ENCODE results near the gene GRIA1.

GRIA1 gene

GRCh38 chr5:153498516-153498915 lies 8.0 kb downstream of the GRIA1 start:
- DNase-seq (ENCODE audit: low spot score): no peak

GRCh38 chr5:153500178-153500577 lies 9.7 kb downstream of the GRIA1 start:
- DNase-seq (ENCODE audit: low spot score): no peak

- no peak for DNase-seq (ENCODE audit: low spot score)
These were observed 14.3 kb downstream of the GRIA1 start for GRCh38 chr5:153504726-153505125.

- DNase-seq (ENCODE audit: low spot score): no peak
These were observed 18.2 kb downstream of the GRIA1 start for GRCh38 chr5:153508700-153509099.

GRCh38 chr5:153511622-153512021 lies 21.2 kb downstream of the GRIA1 start:
- DNase-seq (ENCODE audit: low spot score): no peak

- DNase-seq (ENCODE audit: low spot score): peak; percentile 55
These were observed 22.7 kb downstream of the GRIA1 start for GRCh38 chr5:153513156-153513555.

GRCh38 chr5:153515301-153515700 lies 24.8 kb downstream of the GRIA1 start:
- DNase-seq (ENCODE audit: low spot score): peak; percentile 25

- DNase-seq (ENCODE audit: low spot score): no peak
These were observed 26.2 kb downstream of the GRIA1 start for GRCh38 chr5:153516504-153517240.

GRCh38 chr5:153517241-153517611 lies 26.8 kb downstream of the GRIA1 start:
- no peak for DNase-seq (ENCODE audit: low spot score)

GRCh38 chr5:153520137-153520536 lies 29.7 kb downstream of the GRIA1 start:
- no peak for DNase-seq (ENCODE audit: low spot score)

- peak; percentile 50 for DNase-seq (ENCODE audit: low spot score)
These were observed 30.5 kb downstream of the GRIA1 start for GRCh38 chr5:153520952-153521351.

GRCh38 chr5:153523211-153523610 lies 32.7 kb downstream of the GRIA1 start:
- peak; percentile 59 for DNase-seq (ENCODE audit: low spot score)

GRCh38 chr5:153523831-153524230 lies 33.4 kb downstream of the GRIA1 start:
- DNase-seq (ENCODE audit: low spot score): no peak

- no peak for DNase-seq (ENCODE audit: low spot score)
These were observed 35.1 kb downstream of the GRIA1 start for GRCh38 chr5:153525536-153525935.

GRCh38 chr5:153530357-153531143 lies 40.1 kb downstream of the GRIA1 start:
- no peak for DNase-seq (ENCODE audit: low spot score)

GRCh38 chr5:153533546-153533945 lies 43.1 kb downstream of the GRIA1 start:
- no peak for DNase-seq (ENCODE audit: low spot score)

GRCh38 chr5:153534102-153534501 lies 43.6 kb downstream of the GRIA1 start:
- no peak for DNase-seq (ENCODE audit: low spot score)

- DNase-seq (ENCODE audit: low spot score): no peak
These were observed 46.7 kb downstream of the GRIA1 start for GRCh38 chr5:153537207-153537606.

GRCh38 chr5:153539983-153540382 lies 49.5 kb downstream of the GRIA1 start:
- no peak for DNase-seq (ENCODE audit: low spot score)

GRCh38 chr5:153542536-153542935 lies 52.1 kb downstream of the GRIA1 start:
- no peak for DNase-seq (ENCODE audit: low spot score)

GRCh38 chr5:153543288-153543687 lies 52.8 kb downstream of the GRIA1 start:
- DNase-seq (ENCODE audit: low spot score): no peak

- DNase-seq (ENCODE audit: low spot score): no peak
These were observed 53.5 kb downstream of the GRIA1 start for GRCh38 chr5:153543959-153544470.

GRCh38 chr5:153544706-153545105 lies 54.2 kb downstream of the GRIA1 start:
- DNase-seq (ENCODE audit: low spot score): no peak
